LoVo (cell line): ENCODE results near the gene ZNF169.
"Not testable (repeated sequence)": the region's sequence is repeated elsewhere in the genome, so short reads cannot be mapped to it uniquely, and the experiment has no call there.

ENCODE experiments used
- DNase-seq: peaks from one replicate; pipeline ENCODE4 v3.0.0-alpha.2; 2016; ENCODE audit warnings: low spot score

The ZNF169 gene

DNA sequence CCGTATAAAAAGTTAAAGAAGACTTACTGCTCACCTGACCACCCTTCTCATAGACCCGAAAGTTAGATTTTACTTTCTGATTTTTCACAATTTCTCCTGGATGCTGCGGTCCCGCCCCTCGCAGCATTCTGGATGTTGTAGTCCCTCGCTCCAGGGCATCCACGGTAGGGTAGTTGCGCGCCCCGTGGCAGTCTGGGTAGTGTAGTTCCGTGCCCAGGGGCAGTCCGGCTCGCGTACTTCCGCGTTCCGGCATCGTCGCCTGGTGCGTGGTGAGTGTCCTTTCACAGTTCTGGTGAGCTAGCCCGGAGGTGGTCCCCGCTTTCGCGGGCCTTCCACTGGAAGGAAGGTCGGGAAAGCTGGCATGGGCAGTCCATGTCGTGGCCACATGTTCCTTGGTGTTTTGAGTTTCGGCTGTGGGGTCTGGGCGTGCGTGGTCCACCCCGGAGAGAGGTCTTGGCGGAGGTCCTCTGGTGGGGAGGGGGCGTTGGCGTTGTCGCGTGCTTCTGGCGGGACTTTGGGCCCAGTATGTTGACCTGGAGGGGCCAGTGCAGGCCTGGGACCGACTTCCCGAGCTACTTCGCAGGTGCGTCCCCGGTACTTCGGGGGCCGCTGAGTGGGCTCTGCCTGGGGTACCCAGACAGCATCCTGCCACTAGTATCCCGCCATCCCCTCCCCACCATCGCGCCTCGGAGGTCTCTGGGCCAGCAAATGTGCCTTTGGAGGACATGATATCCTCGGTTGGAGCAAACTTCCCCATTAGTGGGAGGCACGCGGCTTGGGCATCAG, at the start of gene ZNF169:
Gene ZNF169 (plus strand): TSS at position 222 of the 786 bp plus-strand sequence. CDS start 19,515 bp downstream, outside the sequence.
- peak; percentile 92 for DNase-seq

DNA sequence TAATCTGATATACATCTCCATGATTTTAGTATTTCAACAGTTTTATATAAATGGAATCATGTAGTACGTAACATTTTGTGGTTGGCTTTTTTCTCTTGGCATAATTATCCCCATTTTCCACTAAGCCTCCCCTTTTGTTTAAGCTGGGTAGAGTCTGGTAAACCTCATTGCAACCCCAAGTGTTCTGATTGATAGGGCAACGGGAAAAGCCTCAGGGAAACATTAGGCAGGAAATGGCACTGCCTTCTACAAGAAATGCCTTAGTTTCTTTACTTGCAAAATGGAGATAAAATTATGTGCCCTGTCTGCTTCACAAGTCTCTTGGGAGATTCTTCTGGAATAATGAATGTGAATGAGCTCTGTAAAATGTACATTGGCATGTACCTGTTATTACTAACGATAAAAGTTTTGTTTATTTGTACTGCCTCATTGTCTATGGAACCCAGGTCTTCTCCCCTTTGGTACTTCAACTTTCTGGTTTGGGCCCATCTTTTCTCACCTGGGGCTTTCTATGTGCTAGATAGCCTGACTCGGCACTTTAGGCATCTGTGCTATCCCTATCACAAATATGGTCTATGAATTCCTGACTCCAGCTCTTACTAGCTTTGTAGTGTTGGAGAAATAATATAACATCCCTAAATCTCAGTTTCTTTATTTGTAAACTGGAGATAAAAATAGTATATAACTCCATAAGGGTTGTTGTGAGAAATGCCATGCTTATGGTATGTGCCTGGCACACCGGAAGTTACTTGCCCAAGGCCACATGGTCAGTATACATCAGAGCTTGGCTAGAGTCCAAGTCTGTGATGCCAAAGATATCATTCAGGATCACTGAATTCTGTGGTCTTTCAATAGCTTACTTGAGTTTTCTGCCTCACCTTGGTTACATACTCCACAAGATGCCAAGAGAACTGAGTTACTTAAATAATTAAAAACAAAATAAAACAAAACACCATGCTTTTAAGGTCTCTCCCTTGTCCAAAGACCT, 48.2 kb upstream of the ZNF169 start:
- DNase-seq, result no peak

DNA sequence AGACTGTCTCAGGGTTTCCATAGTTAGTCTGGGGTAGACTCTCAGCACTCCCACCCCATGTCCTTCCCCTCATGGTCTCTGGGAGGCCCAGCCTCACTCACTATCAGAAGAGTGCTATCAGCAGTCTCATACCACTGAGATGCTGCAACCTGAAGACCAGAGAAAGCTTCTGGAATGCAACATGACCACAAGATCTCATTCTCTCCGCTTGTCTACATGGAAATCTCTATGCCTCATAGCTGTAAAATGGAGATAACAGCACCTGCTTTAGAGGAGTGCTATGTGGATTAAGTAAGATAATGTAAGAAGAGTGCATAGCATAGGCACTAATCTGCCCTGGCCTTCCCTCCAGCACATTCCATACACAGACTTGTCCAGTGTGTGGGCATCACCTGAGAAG, 47.0 kb upstream of the ZNF169 start:
- no peak for DNase-seq

DNA sequence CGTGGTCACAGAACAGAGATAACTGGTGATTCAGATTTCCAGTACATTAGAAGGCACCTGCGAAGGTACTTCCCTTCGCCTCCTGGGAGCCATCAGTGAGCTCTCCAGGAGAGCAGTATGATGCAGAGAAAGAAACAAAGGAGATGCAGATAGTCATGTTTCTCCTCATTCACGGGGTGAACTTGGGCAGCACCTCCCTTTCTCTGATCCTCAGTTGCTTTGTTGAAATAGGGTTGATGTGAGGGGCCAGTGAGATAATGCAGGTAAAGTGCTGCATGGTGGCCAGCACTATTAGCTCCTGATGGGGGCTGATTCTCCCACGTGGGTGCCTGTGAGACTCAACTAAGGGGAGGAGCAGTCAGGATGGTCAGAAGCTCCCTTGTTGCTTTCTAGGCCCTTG, 46.6 kb upstream of the ZNF169 start:
- DNase-seq, result no peak

DNA sequence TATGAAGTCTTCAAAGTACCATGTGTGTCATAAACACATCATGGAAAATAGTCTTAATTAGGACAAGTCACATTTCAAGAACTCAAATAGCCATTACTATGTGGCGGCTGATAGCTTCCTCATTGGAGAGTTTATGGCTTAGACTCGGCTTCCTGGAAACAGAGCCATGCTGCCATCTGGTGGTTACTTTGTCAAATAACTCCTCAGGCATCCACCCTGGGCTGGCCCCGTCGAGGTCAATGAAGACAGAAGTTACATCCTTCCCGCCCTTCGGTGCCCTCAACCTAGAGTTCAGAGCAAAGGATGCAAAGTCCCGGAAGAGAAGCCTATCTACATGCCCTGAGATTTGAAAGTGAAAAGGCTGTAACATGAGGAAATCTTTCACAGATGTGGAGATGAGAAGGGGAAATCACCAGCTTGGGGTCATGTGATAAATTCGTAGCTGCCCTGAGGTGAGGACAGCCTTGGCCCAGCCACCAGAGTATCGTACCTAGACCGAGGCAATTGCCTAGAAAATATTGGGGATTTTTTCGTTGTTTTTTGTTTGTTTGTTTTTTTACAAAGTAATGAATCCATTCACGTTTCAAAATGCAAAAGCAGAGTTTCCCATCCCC, 45.5 kb upstream of the ZNF169 start:
- peak; percentile 85 for DNase-seq

DNA sequence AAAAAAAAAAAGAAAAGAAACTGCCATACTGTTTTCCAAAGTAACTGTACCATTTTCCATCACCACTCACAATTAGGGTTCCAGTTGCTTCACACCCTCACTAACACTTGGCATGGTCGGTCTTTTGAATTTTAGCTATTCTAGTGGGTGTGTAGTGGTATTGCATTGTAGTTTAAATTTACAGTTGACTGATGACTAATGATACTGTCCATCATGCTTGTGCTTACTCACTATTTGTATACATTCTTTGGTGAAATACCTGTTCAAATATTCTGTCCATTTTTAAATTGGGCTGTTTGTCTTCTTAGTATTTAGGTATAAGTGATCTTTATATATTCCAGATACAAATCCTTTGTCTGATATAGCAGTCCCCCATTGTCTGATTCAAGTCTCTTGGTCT, 36.2 kb upstream of the ZNF169 start:
- DNase-seq, result no peak

DNA sequence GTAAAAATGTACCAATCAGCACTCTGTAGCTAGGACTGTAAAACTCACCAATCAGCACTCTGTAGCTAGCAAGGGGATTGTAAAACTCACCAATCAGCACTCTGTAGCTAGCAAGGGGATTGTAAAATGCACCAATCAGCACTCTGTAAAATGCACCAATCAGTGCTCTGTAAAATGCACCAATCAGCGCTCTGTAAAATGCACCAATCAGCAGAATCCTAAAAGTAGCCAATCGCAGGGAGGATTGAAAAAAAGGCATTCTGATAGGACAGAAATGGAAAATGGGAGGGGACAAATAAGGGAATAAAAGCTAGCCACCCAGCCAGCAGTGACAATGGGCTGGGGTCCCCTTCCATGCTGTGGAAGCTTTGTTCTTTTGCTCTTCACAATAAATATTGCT, 33.7 kb upstream of the ZNF169 start:
- not testable (repeated sequence) for DNase-seq

DNA sequence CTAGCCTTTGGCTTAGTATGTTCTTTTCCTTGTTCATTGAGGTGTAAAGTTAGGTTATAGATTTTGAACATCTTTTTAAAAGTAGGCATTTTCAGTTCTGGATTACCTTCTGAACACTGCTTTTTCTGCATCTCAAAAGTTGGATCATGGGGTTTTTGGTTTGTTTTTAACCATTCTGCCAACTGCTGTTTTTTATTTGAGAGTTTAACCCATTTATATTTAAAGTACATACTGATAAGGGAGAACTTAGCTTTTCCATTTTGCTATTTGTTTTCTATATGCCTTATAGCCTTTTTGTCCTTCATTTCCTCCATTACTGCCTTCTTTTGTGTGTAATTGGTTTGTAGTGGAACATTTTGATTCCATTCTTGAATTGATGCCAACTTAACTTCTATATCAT, 30.5 kb upstream of the ZNF169 start:
- DNase-seq, result no peak

DNA sequence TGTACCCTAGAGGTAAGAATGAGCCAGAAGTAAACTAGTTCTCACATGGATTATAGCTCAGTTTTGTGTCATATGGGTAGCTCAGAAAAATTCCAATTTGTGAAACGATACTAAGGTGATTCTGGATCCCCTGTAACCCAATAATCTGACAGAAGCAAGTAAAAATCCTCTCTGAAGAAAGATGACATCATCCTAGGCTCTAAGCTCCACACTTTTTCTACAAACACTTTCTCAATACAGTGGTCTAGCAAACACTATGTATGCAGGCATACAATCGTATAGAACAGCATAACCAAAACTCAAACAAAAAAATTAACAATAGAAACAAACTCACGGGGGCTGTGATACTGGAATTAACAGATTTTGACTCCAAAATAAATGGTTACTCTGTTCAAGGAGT, 26.7 kb upstream of the ZNF169 start:
- no peak for DNase-seq

DNA sequence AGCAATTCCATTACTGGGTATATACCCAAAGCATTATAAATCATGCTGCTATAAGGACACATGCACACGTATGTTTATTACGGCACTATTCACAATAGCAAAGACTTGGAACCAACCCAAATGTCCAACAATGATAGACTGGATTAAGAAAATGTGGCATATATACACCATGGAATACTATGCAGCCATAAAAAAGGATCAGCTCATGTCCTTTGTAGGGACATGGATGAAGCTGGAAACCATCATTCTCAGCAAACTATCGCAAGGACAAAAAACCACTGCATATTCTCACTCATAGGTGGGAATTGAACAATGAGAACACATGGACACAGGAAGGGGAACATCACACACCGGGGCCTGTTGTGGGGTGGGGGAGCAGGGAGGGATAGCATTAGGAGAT, 18.0 kb upstream of the ZNF169 start:
- not testable (repeated sequence) for DNase-seq

DNA sequence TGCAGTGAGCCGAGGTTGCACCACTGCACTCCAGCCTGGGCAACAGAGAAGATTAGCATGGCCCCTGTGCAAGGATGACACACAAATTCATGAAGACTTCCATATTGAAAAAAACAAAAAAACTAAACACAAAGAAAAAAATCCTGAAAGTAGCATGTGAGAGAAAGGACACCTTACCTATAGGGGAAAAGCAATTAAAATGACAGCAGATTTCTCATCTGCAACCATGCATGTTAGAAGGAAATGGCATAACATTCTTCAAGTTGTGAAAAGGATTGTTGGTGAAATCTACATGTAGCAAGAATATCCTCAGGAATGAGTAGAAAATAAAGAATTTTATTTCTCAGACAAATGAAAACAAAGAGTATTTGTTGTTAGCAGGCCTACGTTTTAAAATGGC, 13.4 kb upstream of the ZNF169 start:
- DNase-seq, result no peak

DNA sequence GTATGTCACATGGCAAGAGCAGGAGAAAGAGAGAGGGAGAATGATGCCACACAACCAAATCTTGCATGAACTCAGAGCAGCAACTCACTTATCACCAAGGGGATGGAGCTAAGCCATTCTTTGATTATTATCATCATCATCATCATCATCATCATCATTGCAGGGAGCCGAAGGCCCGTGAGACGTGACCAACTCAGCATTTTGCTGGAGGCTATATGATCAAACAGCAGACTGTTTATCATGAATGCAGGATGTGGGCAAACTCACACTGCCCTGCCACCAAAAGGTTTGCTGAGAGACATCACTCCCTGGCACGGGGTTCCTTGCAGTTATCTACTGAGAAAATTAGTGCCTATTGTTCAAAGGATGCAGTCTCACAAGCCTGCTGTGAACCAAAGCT, 8.6 kb upstream of the ZNF169 start:
- no peak for DNase-seq

DNA sequence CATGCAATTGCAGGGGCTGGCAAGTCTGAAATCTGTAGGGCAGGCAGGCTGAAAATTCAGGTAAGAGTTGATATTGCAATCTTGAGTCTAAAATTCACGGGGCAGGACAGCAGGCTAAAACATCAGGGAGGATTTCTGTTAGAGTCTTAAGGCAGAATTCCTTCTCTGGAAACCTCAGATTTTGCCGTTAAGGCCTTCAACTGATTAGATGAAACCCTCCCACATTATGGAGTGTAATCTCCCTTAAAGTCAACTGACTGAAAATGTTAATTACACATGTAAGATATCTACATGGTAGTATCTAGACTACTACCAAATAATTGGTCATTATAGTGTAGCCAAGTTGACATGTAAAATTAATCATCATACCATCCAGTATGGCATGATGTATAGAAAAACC, 3.1 kb upstream of the ZNF169 start:
- DNase-seq, result no peak

DNA sequence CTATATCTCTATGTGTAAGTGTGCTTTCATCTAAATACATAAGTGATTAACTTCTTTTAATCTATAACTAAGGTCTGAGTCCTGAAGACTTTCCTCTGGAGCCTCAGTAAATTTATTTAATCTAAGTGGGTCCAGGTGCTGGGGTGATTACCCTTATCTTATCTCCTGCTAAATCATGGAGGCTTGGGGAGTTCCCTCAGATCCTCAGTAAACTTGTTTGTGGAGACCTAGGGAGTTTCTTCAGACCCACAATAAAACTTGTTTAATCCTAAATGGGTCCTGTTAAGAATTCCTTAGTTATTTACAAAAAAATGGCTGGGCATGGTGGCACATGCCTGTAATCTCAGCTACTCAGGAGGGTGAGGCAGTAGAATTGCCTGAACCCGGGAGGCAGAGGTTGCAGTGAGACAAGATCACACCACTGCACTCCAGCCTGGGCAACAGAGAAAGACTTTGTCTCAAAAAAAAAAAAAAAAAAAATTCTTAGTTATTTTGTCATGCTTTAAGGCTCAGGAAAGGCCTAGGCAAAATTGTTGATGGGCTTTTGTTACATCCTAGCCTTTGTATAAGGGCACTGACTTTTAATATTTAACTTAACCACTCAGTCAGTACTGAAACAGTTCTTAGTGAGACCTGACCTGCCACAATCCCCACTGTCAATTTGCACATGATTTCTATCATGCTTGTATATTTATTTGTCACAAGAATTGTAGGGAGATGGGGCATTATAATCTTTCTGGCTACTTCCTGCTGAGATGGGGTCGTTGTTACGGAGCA, 6.7 kb downstream of the ZNF169 start:
- peak; percentile 51 for DNase-seq

DNA sequence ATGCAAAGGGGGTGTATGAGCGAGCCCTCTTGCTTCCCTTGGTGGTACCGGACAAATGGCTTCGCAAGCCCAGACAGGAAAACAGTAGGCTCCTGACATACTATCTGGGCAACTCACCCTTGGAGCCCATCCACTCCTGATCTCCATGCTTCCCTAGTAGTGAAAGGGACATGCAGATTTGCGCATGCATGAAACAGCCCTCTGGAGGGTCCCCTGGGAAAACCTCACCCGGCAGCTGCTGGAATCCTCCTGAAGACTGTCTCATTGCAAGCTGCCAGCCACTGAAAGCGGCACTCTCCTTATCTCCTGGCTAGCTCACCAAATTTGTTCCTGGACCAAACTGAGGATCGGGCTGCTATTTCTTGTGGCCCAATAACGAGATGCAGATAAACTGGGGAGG, 10.2 kb downstream of the ZNF169 start:
- DNase-seq, result no peak

DNA sequence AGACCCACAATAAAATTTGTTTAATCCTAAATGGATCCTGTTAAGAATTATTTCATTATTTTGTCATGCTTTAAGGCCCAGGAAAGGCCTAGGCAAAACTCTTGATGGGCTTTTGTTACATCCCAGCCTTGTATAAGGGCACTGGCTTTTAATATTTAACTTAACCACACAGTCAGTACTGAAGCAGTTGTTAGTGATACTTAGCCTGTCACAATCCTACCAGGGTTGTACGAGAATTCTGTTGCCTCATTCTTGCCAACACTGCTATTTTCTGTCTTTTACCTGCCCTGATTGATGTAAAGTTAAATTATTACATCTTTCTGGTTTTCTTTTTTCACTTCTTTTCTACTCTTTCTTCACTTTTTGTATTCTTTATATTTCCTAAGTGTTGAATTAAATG, 10.9 kb downstream of the ZNF169 start:
- no peak for DNase-seq

DNA sequence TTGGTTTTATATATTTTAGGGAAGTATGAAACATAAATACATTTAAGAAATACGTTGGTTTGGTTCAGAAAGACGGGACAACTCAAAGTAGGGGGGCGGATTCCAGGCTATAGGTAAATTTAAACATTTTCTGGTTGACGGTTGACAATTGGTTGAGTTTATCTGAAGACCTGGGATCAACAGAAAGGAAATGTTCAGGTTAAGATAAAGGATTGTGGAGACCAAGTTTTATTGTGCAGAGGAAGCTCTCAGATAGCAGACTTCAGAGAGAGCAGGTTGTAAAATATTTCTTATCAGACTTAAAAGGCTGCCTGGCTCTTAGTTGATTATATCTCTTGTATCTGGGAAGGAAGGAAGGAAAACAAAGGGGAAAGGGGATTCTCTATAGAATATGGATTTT, 17.9 kb downstream of the ZNF169 start:
- not testable (repeated sequence) for DNase-seq

DNA sequence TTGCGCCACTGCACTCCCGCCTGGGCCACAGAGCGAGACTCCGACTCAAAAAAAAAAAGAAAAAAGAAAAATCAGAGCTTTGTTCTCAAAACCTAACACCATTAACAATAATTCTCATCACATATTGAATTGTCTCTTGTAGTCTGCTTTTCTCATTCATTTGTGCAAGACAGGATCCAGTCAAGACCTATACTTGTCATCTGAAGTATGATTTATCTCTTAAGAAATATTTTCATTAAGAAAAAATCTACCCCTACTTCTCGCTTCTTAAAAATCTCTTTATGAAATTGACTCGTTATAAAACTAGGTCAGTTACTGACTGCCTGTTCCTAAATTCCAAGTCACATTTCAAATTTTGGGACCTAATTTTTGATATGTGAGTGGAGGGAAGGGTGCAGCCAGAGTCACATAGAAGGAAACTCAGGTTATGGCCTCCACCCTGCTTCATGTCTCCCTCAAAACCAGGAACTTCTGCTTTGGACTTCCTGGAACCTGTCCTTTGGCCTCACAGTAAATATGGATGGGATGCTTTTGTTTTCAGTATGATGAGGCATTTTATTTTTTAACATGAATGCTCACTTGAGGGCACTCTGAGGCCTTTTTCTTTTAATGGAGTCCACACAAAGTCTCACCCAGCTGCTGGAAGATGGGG, 18.9 kb downstream of the ZNF169 start:
- peak; percentile 45 for DNase-seq

DNA sequence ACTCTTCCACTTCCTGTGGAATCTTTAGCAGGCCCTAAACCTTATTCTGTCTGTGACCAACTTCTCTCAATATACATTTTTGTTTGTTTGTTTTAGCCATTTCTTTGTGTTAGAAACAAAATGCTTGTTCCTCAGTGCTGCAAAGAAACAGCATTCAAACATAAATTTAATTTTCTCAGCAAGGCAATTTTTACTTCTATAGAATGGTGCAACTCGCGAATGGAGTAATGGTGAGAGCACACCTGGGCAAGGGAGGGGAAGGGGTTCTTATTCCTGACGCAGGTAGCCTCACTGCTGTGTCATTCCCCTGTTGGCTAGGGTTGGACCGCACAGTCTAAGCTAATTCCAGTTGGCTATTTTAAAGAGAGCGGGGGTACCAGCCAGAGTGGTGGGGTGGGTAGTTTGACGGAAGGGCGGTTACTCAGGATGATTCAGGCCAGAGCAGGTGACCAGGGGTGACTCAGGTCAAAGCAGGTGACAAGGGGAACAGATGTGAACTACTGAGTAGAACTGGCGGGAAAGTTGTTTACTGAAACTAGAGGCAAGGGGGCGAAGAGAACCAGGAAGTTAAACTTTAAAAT, 21.4 kb downstream of the ZNF169 start:
- no peak for DNase-seq

DNA sequence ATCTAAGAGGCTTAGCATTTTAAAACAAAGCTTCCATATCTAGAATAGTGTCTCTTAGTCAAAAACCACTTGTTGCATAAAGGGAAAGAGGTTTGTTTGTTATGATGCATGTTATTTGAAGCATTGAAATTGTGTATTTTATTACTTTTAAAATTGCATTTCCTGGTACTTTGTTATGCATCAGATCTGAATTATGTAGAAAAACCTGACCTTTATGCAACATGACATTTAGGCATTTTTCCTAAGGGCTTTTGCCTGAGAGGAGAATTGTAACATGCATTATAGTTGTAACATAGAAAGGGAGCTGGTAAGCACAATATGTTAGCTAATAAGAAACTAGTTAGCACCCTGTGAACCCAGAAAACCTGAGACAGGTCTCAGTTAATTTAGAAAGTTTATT, 22.0 kb downstream of the ZNF169 start:
- no peak for DNase-seq

DNA sequence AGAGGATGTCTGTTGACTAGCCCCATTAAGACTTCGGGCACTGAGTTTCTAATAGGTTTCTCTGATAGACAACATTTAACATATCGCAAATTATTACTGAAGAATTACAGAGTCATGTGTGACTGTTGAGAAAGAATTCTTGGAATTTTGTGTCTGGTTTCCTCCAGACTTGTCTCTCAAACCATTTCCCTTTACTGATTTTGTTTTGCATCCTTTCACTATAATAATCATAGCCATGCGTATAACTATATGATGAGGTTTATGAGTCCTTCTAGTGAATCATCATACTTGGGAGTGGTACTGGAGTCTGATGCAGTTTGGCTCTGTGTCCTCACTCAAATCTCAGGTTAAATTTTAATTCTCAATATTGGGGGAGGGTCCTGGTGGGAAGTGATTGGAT, 27.0 kb downstream of the ZNF169 start:
- DNase-seq, result no peak
